Fibroblast of lung (primary cell): ENCODE results near the gene PCDHA6.

Experiments
- CTCF ChIP-seq, 2 donors: IDR thresholded peaks in 1 of 2; conservative IDR thresholded peaks in 1 of 2; 1 replicate in 1 of 2; 2 replicates in 1 of 2; pipeline ENCODE4 v1.5.1; 2011 to 2012; ENCODE audit warnings: low read length in 2 of 2, control low read depth in 1 of 2, inconsistent platforms in 1 of 2, low read depth in 1 of 2, mild to moderate bottlenecking in 1 of 2
- EZH2 ChIP-seq: IDR thresholded peaks from 2 replicates; pipeline ENCODE4 v1.5.1; 2012; ENCODE audit warnings: low read length, control low read depth, mild to moderate bottlenecking; ENCODE audit errors: missing control alignments

GRCh38 chr5:140806834-140807775 lies 20.7 kb upstream of the PCDHA6 start, which contains the start of gene PCDHA4:
- peak; percentile 2 to 30 for TF ChIP-seq CTCF (conservative IDR thresholded peaks at IDR 0.05 in 1 of 2, IDR thresholded peaks at IDR 0.05 in 1 of 2; ENCODE audit: low read depth in 1 of 2, low read length in 2 of 2)
- TF ChIP-seq EZH2 = no peak
